ENCODE data around the gene ITPRIPL2.

Gene ITPRIPL2

GRCh38 chr16:19142939-19143598 lies 29.3 kb downstream of the ITPRIPL2 start:
- no peak for DNase-seq (ENCODE audit: low read depth)

GRCh38 chr16:19143599-19143956 lies 29.8 kb downstream of the ITPRIPL2 start:
- no peak for DNase-seq (ENCODE audit: low read depth)

GRCh38 chr16:19145010-19145409 lies 31.2 kb downstream of the ITPRIPL2 start:
- no peak for DNase-seq (ENCODE audit: low read depth)

- DNase-seq (ENCODE audit: low read depth): no peak
Observed at GRCh38 chr16:19147126-19147525, 33.4 kb downstream of the ITPRIPL2 start.

- no peak for DNase-seq (ENCODE audit: low read depth)
Observed at GRCh38 chr16:19147627-19148026, 33.9 kb downstream of the ITPRIPL2 start.

GRCh38 chr16:19148189-19148588 lies 34.4 kb downstream of the ITPRIPL2 start:
- no peak for DNase-seq (ENCODE audit: low read depth)

- DNase-seq (ENCODE audit: low read depth): no peak
Observed at GRCh38 chr16:19151310-19151709, 37.5 kb downstream of the ITPRIPL2 start.

GRCh38 chr16:19152042-19152441 lies 38.3 kb downstream of the ITPRIPL2 start:
- DNase-seq (ENCODE audit: low read depth): no peak

- no peak for DNase-seq (ENCODE audit: low read depth)
Observed at GRCh38 chr16:19153876-19154275, 40.1 kb downstream of the ITPRIPL2 start.

- no peak for DNase-seq (ENCODE audit: low read depth)
Observed at GRCh38 chr16:19162085-19162484, 48.3 kb downstream of the ITPRIPL2 start.

- no peak for DNase-seq (ENCODE audit: low read depth)
Observed at GRCh38 chr16:19163215-19163614, 49.5 kb downstream of the ITPRIPL2 start.

- no peak for DNase-seq (ENCODE audit: low read depth)
Observed at GRCh38 chr16:19164285-19164684, 50.5 kb downstream of the ITPRIPL2 start.

GRCh38 chr16:19165101-19165500 lies 51.3 kb downstream of the ITPRIPL2 start:
- no peak for DNase-seq (ENCODE audit: low read depth)

GRCh38 chr16:19166500-19166899 lies 52.7 kb downstream of the ITPRIPL2 start:
- DNase-seq (ENCODE audit: low read depth): no peak

GRCh38 chr16:19167710-19168370 lies 54.1 kb downstream of the ITPRIPL2 start, which contains the start of gene SYT17:
TSS of gene SYT17 (plus strand) at chr16:19168240. CDS start at chr16:19168647, 407 bp downstream.
- DNase-seq (ENCODE audit: low read depth): no peak

GRCh38 chr16:19168371-19169081 lies 54.8 kb downstream of the ITPRIPL2 start:
- no peak for DNase-seq (ENCODE audit: low read depth)

- no peak for DNase-seq (ENCODE audit: low read depth)
Observed at GRCh38 chr16:19169082-19169639, 55.4 kb downstream of the ITPRIPL2 start.

GRCh38 chr16:19170043-19170655 lies 56.4 kb downstream of the ITPRIPL2 start:
- no peak for DNase-seq (ENCODE audit: low read depth)

All from T-helper 22 cell (primary cell).